ENCODE data around the gene MAML2.

Gene MAML2

GRCh38 chr11:96021901-96022650, 320.9 kb downstream of the MAML2 start:
- no peak for DNase-seq

- DNase-seq: no peak
Measured at GRCh38 chr11:96019810-96020747, 322.9 kb downstream of the MAML2 start.

DNA sequence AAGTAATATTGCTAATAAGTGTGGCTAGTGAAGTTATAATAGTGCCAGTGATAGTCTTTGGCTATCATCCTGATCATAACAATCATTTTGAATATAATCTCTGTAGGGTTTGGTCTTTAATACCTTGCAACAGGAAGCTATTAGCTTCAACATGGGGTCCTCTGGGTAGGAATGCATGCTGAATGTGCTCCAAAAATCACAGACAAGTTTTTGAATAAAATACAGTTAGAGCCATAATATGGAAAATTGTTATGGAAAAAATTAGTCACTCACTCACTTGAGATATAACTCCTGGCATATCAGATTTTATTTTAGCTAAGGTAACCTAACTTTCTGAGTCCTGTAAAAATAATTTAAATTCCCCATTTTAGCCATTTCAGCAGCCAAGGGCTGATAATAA, 323.7 kb downstream of the MAML2 start:
- DNase-seq: no peak

- no peak for DNase-seq
Measured at GRCh38 chr11:96017856-96018255, 325.1 kb downstream of the MAML2 start.

GRCh38 chr11:96016978-96017502, 326.0 kb downstream of the MAML2 start:
- no peak for DNase-seq

- DNase-seq: no peak
Measured at GRCh38 chr11:96015906-96016565, 327.0 kb downstream of the MAML2 start.

GRCh38 chr11:96014217-96014616, 328.8 kb downstream of the MAML2 start:
- no peak for DNase-seq

DNA sequence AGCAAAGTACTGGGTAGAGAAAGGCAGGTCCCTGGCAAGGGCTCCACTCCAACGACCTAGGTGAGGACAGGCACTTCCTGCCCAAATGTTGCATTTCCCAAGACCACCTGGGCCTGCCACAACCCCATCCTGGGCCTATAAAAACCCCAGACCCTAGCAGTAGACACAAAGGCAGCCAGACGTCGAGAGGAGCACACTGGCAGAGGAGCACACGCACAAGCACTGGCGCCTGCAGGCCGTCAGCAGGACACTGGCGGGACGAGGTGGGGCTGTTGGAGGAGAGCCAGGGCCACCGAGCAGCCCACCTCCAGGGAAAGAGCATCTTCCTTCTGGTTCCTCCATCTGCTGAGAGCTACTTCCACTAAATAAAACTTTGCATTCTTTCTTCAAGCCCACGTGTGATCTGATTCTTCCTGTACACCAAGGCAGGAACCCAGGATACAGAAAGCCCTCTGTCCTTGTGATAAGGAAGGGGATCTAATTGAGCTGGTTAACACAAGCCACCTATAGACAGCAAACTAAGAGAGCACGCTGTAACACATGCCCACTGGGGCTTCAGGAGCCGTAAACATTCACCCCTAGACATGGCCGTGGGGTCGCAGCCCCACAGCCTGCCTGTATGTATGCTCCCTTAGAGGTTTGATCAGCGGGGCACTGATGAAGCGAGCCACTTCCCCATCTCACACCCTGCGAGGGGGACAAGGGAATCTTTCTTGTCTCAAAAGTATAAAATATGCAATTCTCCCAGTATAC, 329.4 kb downstream of the MAML2 start:
- DNase-seq: no peak

DNA sequence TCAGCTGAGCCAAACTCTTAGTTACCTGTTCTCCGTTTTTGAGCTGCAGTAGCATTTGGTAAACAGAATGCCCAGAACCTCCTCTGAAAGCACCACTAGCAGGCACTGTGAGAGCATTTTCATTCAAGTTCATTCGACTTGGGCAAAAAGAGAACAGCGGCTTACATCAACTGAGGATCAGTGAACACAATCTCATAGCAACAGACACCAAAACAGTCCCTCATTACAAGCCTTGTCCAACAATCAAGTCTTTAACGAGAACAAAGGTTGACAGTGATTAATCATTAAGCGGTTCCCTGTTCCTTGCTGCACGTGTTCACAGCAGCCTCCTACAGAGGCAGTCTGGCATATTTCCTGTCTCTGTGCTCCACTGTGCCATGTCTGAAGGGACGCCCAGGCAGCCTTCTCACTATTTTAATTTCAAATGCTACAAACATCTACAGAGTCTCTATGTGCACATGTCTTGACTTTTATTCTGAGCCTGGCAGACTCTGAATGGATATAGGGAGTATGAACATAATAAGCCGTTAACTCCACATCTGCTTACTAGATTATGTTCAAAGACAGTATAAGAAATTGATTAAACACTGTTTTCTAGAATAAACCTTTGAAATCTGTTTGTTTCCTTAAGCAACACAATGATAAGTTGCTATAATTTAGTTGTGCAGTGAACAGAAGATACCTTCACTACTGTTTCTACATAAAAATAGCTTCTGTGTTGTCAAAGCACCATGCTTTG, 330.7 kb downstream of the MAML2 start:
- peak; percentile 86 for DNase-seq

GRCh38 chr11:96010683-96011082, 332.3 kb downstream of the MAML2 start:
- DNase-seq: no peak

DNA sequence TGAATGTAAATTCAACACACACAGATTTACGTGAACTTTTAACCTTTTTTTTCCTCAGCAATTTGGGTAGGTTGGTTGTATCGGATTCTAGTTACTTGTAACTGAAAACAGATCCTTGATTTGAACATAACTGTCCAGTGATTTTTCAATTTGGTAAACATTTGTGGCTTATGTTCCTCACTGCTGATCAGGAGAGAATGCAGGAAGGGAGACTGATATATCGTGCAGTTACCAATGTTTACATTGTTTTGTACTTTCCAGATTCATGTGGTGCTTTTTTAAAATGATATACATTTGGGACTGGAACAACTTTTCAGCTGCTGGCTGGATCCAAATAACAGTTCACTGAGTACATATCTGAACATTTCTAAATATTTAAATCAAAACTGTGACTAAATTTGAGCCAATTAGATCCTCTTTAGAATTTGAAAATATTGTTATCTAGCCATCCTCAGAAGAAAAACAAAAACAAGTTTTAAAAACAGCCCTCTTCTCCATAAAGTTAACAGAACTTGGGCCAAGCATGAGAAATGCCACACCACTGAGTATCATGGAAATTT, 334.8 kb downstream of the MAML2 start:
- DNase-seq: no peak

GRCh38 chr11:96006037-96006436, 337.0 kb downstream of the MAML2 start:
- no peak for DNase-seq

DNA sequence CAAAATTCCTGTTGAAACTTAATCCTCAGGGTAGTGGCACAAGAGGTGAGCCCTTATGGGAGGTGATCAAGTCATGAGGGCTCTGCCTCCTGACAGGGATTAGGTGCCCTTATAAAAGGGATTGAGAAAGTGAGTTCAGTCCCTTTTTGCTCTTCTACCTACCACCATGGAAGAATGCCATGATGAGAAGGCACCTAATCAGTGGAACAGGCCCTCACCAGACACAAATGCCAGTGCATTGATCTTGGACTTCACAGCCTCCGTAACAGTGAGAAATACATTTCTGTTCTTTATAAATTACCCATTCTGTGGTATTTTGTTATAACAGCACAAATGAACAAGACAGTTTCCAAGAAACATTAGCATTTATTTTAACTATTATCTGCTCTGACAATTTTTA, 338.1 kb downstream of the MAML2 start:
- DNase-seq: no peak

- no peak for DNase-seq
Measured at GRCh38 chr11:96002754-96003290, 340.2 kb downstream of the MAML2 start.

GRCh38 chr11:96002339-96002738, 340.7 kb downstream of the MAML2 start:
- no peak for DNase-seq

DNA sequence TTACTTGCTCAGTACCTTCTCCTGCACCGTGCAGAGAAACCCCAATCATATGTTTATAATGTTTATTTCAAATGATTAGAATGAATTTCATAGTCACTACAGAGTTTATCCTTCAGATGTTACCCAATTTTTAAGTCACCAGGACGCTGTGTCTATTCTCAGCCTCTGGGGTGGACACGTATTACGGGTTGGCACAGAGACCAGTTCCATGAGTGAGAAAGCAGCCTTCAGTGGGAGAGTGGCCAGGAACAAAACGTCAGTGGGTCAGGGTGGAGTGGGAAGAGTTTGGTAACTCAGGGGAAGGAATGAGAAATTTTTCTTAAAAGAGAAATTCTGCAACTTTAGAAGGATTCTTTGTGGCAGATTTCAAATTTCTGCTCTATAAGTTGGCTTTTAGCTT, 342.0 kb downstream of the MAML2 start:
- peak; percentile 67 for DNase-seq

GRCh38 chr11:95999711-96000406, 343.1 kb downstream of the MAML2 start:
- peak; percentile 35 for DNase-seq

- DNase-seq: no peak
Measured at GRCh38 chr11:95996621-95997235, 346.3 kb downstream of the MAML2 start.

GRCh38 chr11:95994329-95994728, 348.7 kb downstream of the MAML2 start:
- no peak for DNase-seq
